A549 treated with Hydrocortisone at 1 μM for 4 hours (cell line): ENCODE results near the gene PTPN4. TPM values are rescaled to one million over a fixed set of nuclear protein-coding genes. Genes with fewer than 3 reads are reported as not detected.

ENCODE experiments used
- total RNA-seq: library from RNA; stranded (reverse); fragments of 200-300 nt; extraction: Qiagen RNA extraction; gene quantifications from 5 replicates; pipeline ENCODE4 v1.2.3, GENCODE V29; 2022

The PTPN4 gene
- 13.6 to 19.1 TPM (median 15.0 TPM) in 5 replicates for total RNA-seq

GRCh38 chr2:119759451-119760236, at the start of gene PTPN4:
TSS of gene PTPN4 (plus strand) at chr2:119759922. CDS start at chr2:119809854, 49,932 bp downstream.

GRCh38 chr2:120012771-120013596, 253.3 kb downstream of the PTPN4 start, which contains the start of gene EPB41L5:
TSS of gene EPB41L5 (plus strand) at chr2:120013077. CDS start at chr2:120019085, 6,008 bp downstream.

Other genes starting within 250 kb of the PTPN4 start
- gene SCTR, start 235.4 kb upstream of the PTPN4 start, total RNA-seq: not detected in 5 replicates
- gene CFAP221, start 215.5 kb upstream of the PTPN4 start, total RNA-seq: 0.23 to 0.38 TPM (median 0.28 TPM) in 5 replicates
- gene TMEM177, start 80.7 kb upstream of the PTPN4 start, total RNA-seq: 20.3 to 24.9 TPM (median 24.1 TPM) in 5 replicates